ENCODE data around the gene MKS1. TPM values are rescaled to one million over a fixed set of nuclear protein-coding genes. Genes with fewer than 3 reads are reported as not detected.

Gene MKS1
- total and polyA plus RNA-seq, 10 of the 15 experiments (the other 5 are each of a cell fraction or from before 2014, with no cell fraction given), result 5.7 to 21.4 (median 13.9) TPM

GRCh38 chr17:58265271-58265670 lies 46.2 kb upstream of the MKS1 start:
- H3K79me2 ChIP-seq (ENCODE audit: control insufficient read depth, insufficient read depth, low read length), result no peaks in the 10 kb centered on the region
- RAD21 ChIA-PET (ENCODE audit: unreplicated experiment), result no interaction called here
- intact Hi-C loops (cut with micrococcal nuclease; ENCODE audit: unreplicated experiment) (no loop called here), in situ Hi-C loops (cut with MboI) (no loop called here)
- WGBS (ENCODE audit: insufficient coverage, insufficient replicate concordance, low lambda C conversion rate, missing lambda C conversion rate), result 31% methylated on average over 4 of the region's 4 CpGs
- TF ChIP-seq PAX5 (IDR thresholded peaks at IDR 0.05; ENCODE audit: borderline replicate concordance, low read depth, low read length) (no peak), TAF1 (IDR thresholded peaks at IDR 0.05; ENCODE audit: borderline replicate concordance, low read depth, low read length) (no peak), CBX3 (IDR thresholded peaks at IDR 0.05; ENCODE audit: borderline replicate concordance, low read depth) (no peak), HCFC1 (IDR thresholded peaks at IDR 0.05; ENCODE audit: low read length) (no peak), RELB (IDR thresholded peaks at IDR 0.05; ENCODE audit: low read depth) (no peak), ZBED1 (IDR thresholded peaks at IDR 0.05; ENCODE audit: borderline replicate concordance) (no peak), ZNF24 (IDR thresholded peaks at IDR 0.05) (no peak), PML (IDR thresholded peaks at IDR 0.05; ENCODE audit: low read length) (no peak), RFX5 (IDR thresholded peaks at IDR 0.05; ENCODE audit: low read depth, low read length) (no peak), NBN (IDR thresholded peaks at IDR 0.05) (no peak), SMC3 (IDR thresholded peaks at IDR 0.05; ENCODE audit: borderline replicate concordance, low read length) (no peak), SIN3A (IDR thresholded peaks at IDR 0.05; ENCODE audit: low read depth, low read length) (no peak), EGR1 (IDR thresholded peaks at IDR 0.05; ENCODE audit: borderline replicate concordance in 1 of 2, low read depth in 2 of 2, low read length in 2 of 2) (no peak), NKRF (conservative IDR thresholded peaks at IDR 0.05) (no peak), SUZ12 (IDR thresholded peaks at IDR 0.05; ENCODE audit: unreplicated experiment) (no peak)
- POLR2A ChIA-PET, result interaction anchor here (0.6 kb wide), 1 partner anchor 130 kb away, joined by 3 read pairs; no protein-coding TSS in a partner anchor
- no peak overlapping the region for H3K27ac ChIP-seq (ENCODE audit: control insufficient read depth, insufficient read depth)
- DNase-seq (ENCODE audit: low read depth, low spot score) (no peak), FAIRE-seq (no peak), ATAC-seq (no peak)
- no peak overlapping the region for H3K9ac ChIP-seq (ENCODE audit: control insufficient read depth, insufficient read depth, low read length)
- H3K4me2 ChIP-seq (ENCODE audit: control insufficient read depth, insufficient read depth), result no peak overlapping the region
- H3K27me3 ChIP-seq (replicated peaks in 1 of 2; ENCODE audit: control insufficient read depth in 2 of 2, insufficient read depth in 2 of 2, low read length in 1 of 2), result peaks cover 2 to 7% of the 10 kb centered on the region in 2 experiments; a peak in 2 of 4 replicates
- no TSS peak for BruUV-seq (replicated peaks)
- no peaks in the 10 kb centered on the region for H4K20me1 ChIP-seq (ENCODE audit: control insufficient read depth, insufficient read depth)
- H3K4me3 ChIP-seq, result no peak overlapping the region
- SMC1A ChIA-PET (ENCODE audit: uncharacterized antibody, unreplicated experiment), result no interaction called here
- no peaks in the 10 kb centered on the region for H3K36me3 ChIP-seq (ENCODE audit: control insufficient read depth in 2 of 2, insufficient read depth in 2 of 2, low read length in 1 of 2)
- no peaks in the 10 kb centered on the region for H3K9me3 ChIP-seq (replicated peaks; ENCODE audit: control insufficient read depth, insufficient read depth, low read length)
- H2AFZ ChIP-seq (ENCODE audit: control insufficient read depth, low read depth, low read length), result no peak overlapping the region
- H3K4me1 ChIP-seq (ENCODE audit: control insufficient read depth, insufficient read depth, low read length), result no peaks in the 10 kb centered on the region
- CTCF ChIA-PET, result interaction anchor here (0.7 to 2.0 kb wide), 3 partner anchors 10 to 19 kb away, joined by 3 to 7 read pairs (median 3); no protein-coding TSS in a partner anchor

Data from GM12878 (cell line).